Omental fat pad (tissue), 4 donors: ENCODE results near the gene TMIGD1. TPM values are rescaled to one million over a fixed set of nuclear protein-coding genes. Genes with fewer than 3 reads are reported as not detected.

ENCODE experiments used
- ATAC-seq: fragments of 150-250 bp; one replicate; pipeline ENCODE4 v1.9.1; 2016; ENCODE audit warnings: mild to moderate bottlenecking, moderate library complexity; ENCODE audit not compliant: low FRiP score
- DNase-seq: peaks from one replicate; pipeline ENCODE4 v3.0.0-alpha.2; 2019; ENCODE audit warnings: low spot score
- total RNA-seq, 4 donors: library from RNA; depleted of rRNA; stranded (reverse); fragments of >200 nt; gene quantifications; one replicate each; pipeline ENCODE4 v1.1.0, GENCODE V29; 2016
- TF ChIP-seq, protein P1 (sequence below), 3 donors: fragments of 450-650 bp; IDR thresholded peaks; one replicate each; pipeline ENCODE4 v1.5.1; 2016 to 2017; ENCODE audit warnings: antibody characterized with exemption in 3 of 3, mild to moderate bottlenecking in 3 of 3, moderate library complexity in 2 of 3

TMIGD1 gene
- total RNA-seq, 4 donors from 2014 or later = not detected

DNA sequence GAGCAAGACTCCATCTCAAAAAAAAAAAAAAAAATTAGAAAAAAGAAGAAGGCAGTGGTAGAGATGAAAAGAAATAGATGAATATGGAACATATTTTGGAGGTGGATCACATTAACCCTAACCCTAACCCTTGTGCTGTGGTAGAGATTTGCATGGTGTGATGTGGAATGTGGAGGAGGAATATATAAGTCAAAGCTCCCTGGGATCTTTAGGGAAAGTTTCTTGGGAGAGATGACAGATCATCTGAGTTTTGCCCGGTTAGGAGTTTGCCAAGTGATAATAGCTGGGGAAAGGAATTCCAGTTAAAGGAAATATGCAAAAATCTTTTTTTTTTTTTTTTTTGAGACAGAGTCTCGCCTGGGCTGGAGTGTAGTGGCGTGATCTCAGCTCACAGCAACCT, 29.1 kb downstream of the TMIGD1 start:
- peak; percentile 64 for ATAC-seq
- no peak for DNase-seq
- TF ChIP-seq, protein P1, sequence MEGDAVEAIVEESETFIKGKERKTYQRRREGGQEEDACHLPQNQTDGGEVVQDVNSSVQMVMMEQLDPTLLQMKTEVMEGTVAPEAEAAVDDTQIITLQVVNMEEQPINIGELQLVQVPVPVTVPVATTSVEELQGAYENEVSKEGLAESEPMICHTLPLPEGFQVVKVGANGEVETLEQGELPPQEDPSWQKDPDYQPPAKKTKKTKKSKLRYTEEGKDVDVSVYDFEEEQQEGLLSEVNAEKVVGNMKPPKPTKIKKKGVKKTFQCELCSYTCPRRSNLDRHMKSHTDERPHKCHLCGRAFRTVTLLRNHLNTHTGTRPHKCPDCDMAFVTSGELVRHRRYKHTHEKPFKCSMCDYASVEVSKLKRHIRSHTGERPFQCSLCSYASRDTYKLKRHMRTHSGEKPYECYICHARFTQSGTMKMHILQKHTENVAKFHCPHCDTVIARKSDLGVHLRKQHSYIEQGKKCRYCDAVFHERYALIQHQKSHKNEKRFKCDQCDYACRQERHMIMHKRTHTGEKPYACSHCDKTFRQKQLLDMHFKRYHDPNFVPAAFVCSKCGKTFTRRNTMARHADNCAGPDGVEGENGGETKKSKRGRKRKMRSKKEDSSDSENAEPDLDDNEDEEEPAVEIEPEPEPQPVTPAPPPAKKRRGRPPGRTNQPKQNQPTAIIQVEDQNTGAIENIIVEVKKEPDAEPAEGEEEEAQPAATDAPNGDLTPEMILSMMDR (IDR thresholded peaks at IDR 0.05) = no peak

GRCh38 chr17:30302241-30302640, 31.6 kb downstream of the TMIGD1 start:
- ATAC-seq = no peak
- no peak for DNase-seq

GRCh38 chr17:30300818-30301217, 33.0 kb downstream of the TMIGD1 start:
- no peak for ATAC-seq
- TF ChIP-seq, protein P1 (IDR thresholded peaks at IDR 0.05) = no peak
- no peak for DNase-seq

More at GRCh38 chr17:30302241-30302640, 31.6 kb downstream of the TMIGD1 start:
- TF ChIP-seq, protein P1 (IDR thresholded peaks at IDR 0.05) = no peak

DNA sequence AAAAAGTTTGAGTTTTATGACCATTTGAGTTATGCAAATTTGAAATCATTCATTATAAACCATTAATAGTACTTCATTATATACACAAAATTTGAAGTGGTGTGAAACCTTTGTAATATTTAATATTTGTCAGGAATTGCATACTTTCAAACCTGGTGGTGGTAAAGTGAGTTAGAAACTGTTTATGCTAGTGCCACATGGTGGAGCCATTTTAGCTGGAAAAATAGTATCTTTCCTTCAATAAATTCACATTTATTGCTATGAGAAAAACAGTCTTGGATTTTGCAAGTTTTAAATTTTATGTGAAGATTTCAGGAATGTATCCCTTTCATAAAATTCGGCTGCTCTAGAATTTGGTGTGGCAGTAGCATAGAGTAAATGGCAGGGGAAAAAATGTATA, 34.9 kb downstream of the TMIGD1 start:
- DNase-seq (no peak), ATAC-seq (no peak)
- TF ChIP-seq, protein P1 (IDR thresholded peaks at IDR 0.05) = no peak

GRCh38 chr17:30297715-30298114, 36.1 kb downstream of the TMIGD1 start:
- DNase-seq = no peak
- TF ChIP-seq, protein P1 (IDR thresholded peaks at IDR 0.05) = no peak

GRCh38 chr17:30296499-30297080, 37.3 kb downstream of the TMIGD1 start:
- TF ChIP-seq, protein P1 (IDR thresholded peaks at IDR 0.05) = no peak
- ATAC-seq = no peak

More at GRCh38 chr17:30297715-30298114, 36.1 kb downstream of the TMIGD1 start:
- no peak for ATAC-seq

GRCh38 chr17:30292286-30292858, 41.5 kb downstream of the TMIGD1 start:
- no peak for DNase-seq
- TF ChIP-seq, protein P1 (IDR thresholded peaks at IDR 0.05) = no peak
- peak; percentile 46 for ATAC-seq

More at GRCh38 chr17:30296499-30297080, 37.3 kb downstream of the TMIGD1 start:
- DNase-seq = no peak
